ENCODE measurements around the gene YTHDF1.

YTHDF1 gene

GRCh38 chr20:63182425-63182824 lies 33.5 kb downstream of the YTHDF1 start:
- Histone ChIP-seq H3K9ac (ENCODE audit: low read length) (no peak overlapping the region), H3F3A (ENCODE audit: insufficient read depth, low read length) (no peaks in the 10 kb centered on the region), H3K27me3 (ENCODE audit: insufficient read depth, low read length) (no peaks in the 10 kb centered on the region), H4K20me1 (ENCODE audit: insufficient read depth, low read length) (no peaks in the 10 kb centered on the region), H2AFZ (ENCODE audit: low read length) (no peak overlapping the region), H3K4me3 (ENCODE audit: low read depth, low read length, poor library complexity, severe bottlenecking) (no peak overlapping the region), H3K79me2 (ENCODE audit: insufficient read depth, low read length) (no peaks in the 10 kb centered on the region), H3K4me1 (ENCODE audit: insufficient read depth, low read length, severe bottlenecking) (no peaks in the 10 kb centered on the region), H3K27ac (ENCODE audit: low read depth, low read length, poor library complexity, severe bottlenecking) (no peak overlapping the region), H3K9me3 (ENCODE audit: low read length) (no peaks in the 10 kb centered on the region), H3K36me3 (ENCODE audit: insufficient read depth, low read length) (no peaks in the 10 kb centered on the region), H3K9me2 (ENCODE audit: low read depth, low read length) (no peaks in the 10 kb centered on the region), H3K4me2 (ENCODE audit: low read length) (no peak overlapping the region)
- TF ChIP-seq EZH2 (IDR thresholded peaks at IDR 0.05; ENCODE audit: borderline replicate concordance, low read length) (no peak), CTCF (IDR thresholded peaks at IDR 0.05; ENCODE audit: low read length) (no peak)

GRCh38 chr20:63181226-63181625 lies 34.7 kb downstream of the YTHDF1 start:
- no peak overlapping the region for H3K4me2 ChIP-seq (ENCODE audit: low read length)
- H3F3A ChIP-seq (ENCODE audit: insufficient read depth, low read length): no peaks in the 10 kb centered on the region
- no peak overlapping the region for H3K9ac ChIP-seq (ENCODE audit: low read length)

GRCh38 chr20:63180569-63181185 lies 35.3 kb downstream of the YTHDF1 start:
- no peak overlapping the region for H3K4me3 ChIP-seq (ENCODE audit: low read depth, low read length, poor library complexity, severe bottlenecking)
- no peaks in the 10 kb centered on the region for H3K9me3 ChIP-seq (ENCODE audit: low read length)
- H4K20me1 ChIP-seq (ENCODE audit: insufficient read depth, low read length): no peaks in the 10 kb centered on the region
- H3K27me3 ChIP-seq (ENCODE audit: insufficient read depth, low read length): no peaks in the 10 kb centered on the region
- no peaks in the 10 kb centered on the region for H3K4me1 ChIP-seq (ENCODE audit: insufficient read depth, low read length, severe bottlenecking)
- no peak overlapping the region for H3K4me2 ChIP-seq (ENCODE audit: low read length)
- H3K36me3 ChIP-seq (ENCODE audit: insufficient read depth, low read length): no peaks in the 10 kb centered on the region
- no peak overlapping the region for H3K27ac ChIP-seq (ENCODE audit: low read depth, low read length, poor library complexity, severe bottlenecking)
- no peaks in the 10 kb centered on the region for H3K9me2 ChIP-seq (ENCODE audit: low read depth, low read length)
- H3F3A ChIP-seq (ENCODE audit: insufficient read depth, low read length): no peaks in the 10 kb centered on the region
- H3K79me2 ChIP-seq (ENCODE audit: insufficient read depth, low read length): no peaks in the 10 kb centered on the region
- no peak overlapping the region for H3K9ac ChIP-seq (ENCODE audit: low read length)
- no peak for TF ChIP-seq EZH2 (IDR thresholded peaks at IDR 0.05; ENCODE audit: borderline replicate concordance, low read length)
- TF ChIP-seq CTCF (IDR thresholded peaks at IDR 0.05; ENCODE audit: low read length): no peak
- no peak overlapping the region for H2AFZ ChIP-seq (ENCODE audit: low read length)

More at GRCh38 chr20:63181226-63181625, 34.7 kb downstream of the YTHDF1 start:
- H3K27ac ChIP-seq (ENCODE audit: low read depth, low read length, poor library complexity, severe bottlenecking): no peak overlapping the region
- H2AFZ ChIP-seq (ENCODE audit: low read length): no peak overlapping the region
- TF ChIP-seq CTCF (IDR thresholded peaks at IDR 0.05; ENCODE audit: low read length) (no peak), EZH2 (IDR thresholded peaks at IDR 0.05; ENCODE audit: borderline replicate concordance, low read length) (no peak)
- H3K4me3 ChIP-seq (ENCODE audit: low read depth, low read length, poor library complexity, severe bottlenecking): no peak overlapping the region
- H3K4me1 ChIP-seq (ENCODE audit: insufficient read depth, low read length, severe bottlenecking): no peaks in the 10 kb centered on the region
- H3K9me3 ChIP-seq (ENCODE audit: low read length): no peaks in the 10 kb centered on the region
- H3K9me2 ChIP-seq (ENCODE audit: low read depth, low read length): no peaks in the 10 kb centered on the region
- no peaks in the 10 kb centered on the region for H3K27me3 ChIP-seq (ENCODE audit: insufficient read depth, low read length)
- no peaks in the 10 kb centered on the region for H4K20me1 ChIP-seq (ENCODE audit: insufficient read depth, low read length)
- no peaks in the 10 kb centered on the region for H3K36me3 ChIP-seq (ENCODE audit: insufficient read depth, low read length)
- no peaks in the 10 kb centered on the region for H3K79me2 ChIP-seq (ENCODE audit: insufficient read depth, low read length)
